Activated CD4-positive, CD25-positive, alpha-beta regulatory T cell treated with anti-CD3 and anti-CD28 coated beads, Interleukin-2, amount 50 U/mL, for 16 hours (primary cell): ENCODE data around the gene EGFR.

ENCODE experiments used
- DNase-seq: peaks from one replicate; pipeline ENCODE4 v3.0.0-alpha.2; 2020; ENCODE audit warnings: low read depth, low spot score

Gene EGFR

GRCh38 chr7:55189878-55190436, 171.1 kb downstream of the EGFR start:
- no peak for DNase-seq

GRCh38 chr7:55190511-55191160, 171.8 kb downstream of the EGFR start:
- no peak for DNase-seq

GRCh38 chr7:55191161-55191925, 172.5 kb downstream of the EGFR start:
- DNase-seq, result no peak

GRCh38 chr7:55191926-55192692, 173.3 kb downstream of the EGFR start:
- no peak for DNase-seq

- no peak for DNase-seq
Measured at GRCh38 chr7:55192723-55193122, 173.9 kb downstream of the EGFR start.

- DNase-seq, result no peak
Measured at GRCh38 chr7:55193245-55193644, 174.4 kb downstream of the EGFR start.

GRCh38 chr7:55194522-55194921, 175.7 kb downstream of the EGFR start:
- no peak for DNase-seq

- DNase-seq, result no peak
Measured at GRCh38 chr7:55198634-55199392, 180.0 kb downstream of the EGFR start.

- no peak for DNase-seq
Measured at GRCh38 chr7:55199418-55199817, 180.6 kb downstream of the EGFR start.

- no peak for DNase-seq
Measured at GRCh38 chr7:55200441-55200840, 181.6 kb downstream of the EGFR start.

GRCh38 chr7:55202150-55202913, 183.5 kb downstream of the EGFR start:
- no peak for DNase-seq

- no peak for DNase-seq
Measured at GRCh38 chr7:55203300-55203699, 184.5 kb downstream of the EGFR start.

GRCh38 chr7:55205124-55205955, 186.5 kb downstream of the EGFR start:
- no peak for DNase-seq

- no peak for DNase-seq
Measured at GRCh38 chr7:55206235-55207029, 187.6 kb downstream of the EGFR start.

GRCh38 chr7:55207436-55208125, 188.8 kb downstream of the EGFR start:
- no peak for DNase-seq

GRCh38 chr7:55209366-55209765, 190.5 kb downstream of the EGFR start:
- no peak for DNase-seq

GRCh38 chr7:55210176-55210575, 191.4 kb downstream of the EGFR start:
- DNase-seq, result no peak

- no peak for DNase-seq
Measured at GRCh38 chr7:55210716-55211115, 191.9 kb downstream of the EGFR start.
